Endodermal cell (in vitro differentiated cells): Measurements from ENCODE around the gene UBE3C. TPM values are rescaled to one million over a fixed set of nuclear protein-coding genes. Genes with fewer than 3 reads are reported as not detected.

Source experiments
- DNase-seq: peaks from one replicate; pipeline ENCODE4 v3.0.0-alpha.2; 2017
- H3K27ac ChIP-seq: 2 replicates; pipeline ENCODE4 v1.5.1; 2013; ENCODE audit warnings: mild to moderate bottlenecking, low read depth, low read length, moderate library complexity
- H3K27me3 ChIP-seq: 2 replicates; pipeline ENCODE4 v1.6.1; 2013; ENCODE audit warnings: mild to moderate bottlenecking, low read length, moderate library complexity; ENCODE audit not compliant: insufficient read depth, control insufficient read depth, poor library complexity, severe bottlenecking
- H3K36me3 ChIP-seq: 2 replicates; pipeline ENCODE4 v1.7.0; 2013; ENCODE audit warnings: mild to moderate bottlenecking, low read length, moderate library complexity; ENCODE audit not compliant: control insufficient read depth, insufficient read depth
- H3K4me1 ChIP-seq: one replicate; pipeline ENCODE4 v1.7.0; 2013; ENCODE audit warnings: low read length; ENCODE audit not compliant: control insufficient read depth, insufficient read depth
- H3K4me3 ChIP-seq: 2 replicates; pipeline ENCODE4 v1.5.1; 2013; ENCODE audit warnings: mild to moderate bottlenecking, low read length, moderate library complexity
- H3K9ac ChIP-seq: 2 replicates; pipeline ENCODE4 v1.6.1; 2013; ENCODE audit warnings: mild to moderate bottlenecking, low read length, moderate library complexity; ENCODE audit not compliant: poor library complexity, severe bottlenecking; ENCODE audit errors: extremely low read depth
- H3K9me3 ChIP-seq: 2 replicates; pipeline ENCODE4 v1.6.1; 2013; ENCODE audit warnings: mild to moderate bottlenecking, low read length, moderate library complexity; ENCODE audit not compliant: control insufficient read depth
- H3K27ac Mint-ChIP-seq: 2 replicates; pipeline ENCODE4 v1.8.0; 2020; ENCODE audit warnings: mixed read lengths
- H3K27me3 Mint-ChIP-seq: 2 replicates; pipeline ENCODE4 v1.8.0; 2021; ENCODE audit warnings: mild to moderate bottlenecking, mixed read lengths; ENCODE audit not compliant: insufficient read depth
- H3K36me3 Mint-ChIP-seq: 2 replicates; pipeline ENCODE4 v1.8.0; 2020; ENCODE audit warnings: low read depth, mixed read lengths
- H3K4me1 Mint-ChIP-seq: 2 replicates; pipeline ENCODE4 v1.8.0; 2020; ENCODE audit warnings: mixed read lengths
- H3K4me3 Mint-ChIP-seq: 2 replicates; pipeline ENCODE4 v1.8.0; 2020; ENCODE audit warnings: mild to moderate bottlenecking, moderate library complexity, mixed read lengths
- H3K9me3 Mint-ChIP-seq: 2 replicates; pipeline ENCODE4 v1.8.0; 2020; ENCODE audit warnings: mild to moderate bottlenecking, mixed read lengths
- CTCF ChIP-seq: fragments of 200-600 bp; sonication (generic); conservative IDR thresholded peaks from 2 replicates; pipeline ENCODE4 v1.5.0; 2021; ENCODE audit warnings: antibody characterized with exemption, mild to moderate bottlenecking
- WGBS, 2 experiments: methylation state at CpG; one replicate each; pipeline versions ENCODE4 v1.1.5 to v1.1.7; 2013; ENCODE audit warnings: missing lambda C conversion rate in 2 of 2, mixed read lengths in 1 of 2; ENCODE audit not compliant: insufficient coverage in 1 of 2, insufficient read length in 1 of 2; 5-methylcytosine and 5-hydroxymethylcytosine counted together
- total RNA-seq, 2 donors: library from RNA; stranded (reverse); fragmentation: NEBNext Ultra II Directional in 1 of 2; extraction: Animal tissue kit (Norgen Biotek cat#: 25700) in 1 of 2; gene quantifications; 2 replicates in 1 of 2; 3 replicates in 1 of 2; pipeline ENCODE4 v1.2.1, GENCODE V29; 2021

The UBE3C gene
- total RNA-seq, 2 donors from 2014 or later: 53.4 to 55.9 TPM

GRCh38 chr7:157299613-157300368 lies 161.1 kb downstream of the UBE3C start:
- no peaks in the 10 kb centered on the region for H3K9me3 Mint-ChIP-seq
- no peaks in the 10 kb centered on the region for H3K4me1 ChIP-seq
- no peaks in the 10 kb centered on the region for H3K36me3 ChIP-seq
- H3K4me3 Mint-ChIP-seq: no peak overlapping the region
- no peaks in the 10 kb centered on the region for H3K27me3 ChIP-seq
- H3K27ac ChIP-seq: no peak overlapping the region
- no peaks in the 10 kb centered on the region for H3K36me3 Mint-ChIP-seq
- H3K9ac ChIP-seq: no peak overlapping the region
- peak; percentile 20 for TF ChIP-seq CTCF
- H3K4me3 ChIP-seq: no peak overlapping the region
- H3K27me3 Mint-ChIP-seq: no peaks in the 10 kb centered on the region
- peaks cover 2% of the 10 kb centered on the region for H3K4me1 Mint-ChIP-seq
- no peaks in the 10 kb centered on the region for H3K9me3 ChIP-seq
- H3K27ac Mint-ChIP-seq: no peak overlapping the region
- 91 to 98% methylated on average over 11 to 35 of the region's 37 CpGs for WGBS, 2 experiments
- peak; percentile 66 for DNase-seq

GRCh38 chr7:157300369-157300825 lies 161.7 kb downstream of the UBE3C start:
- Mint-ChIP-seq H3K27me3 (no peaks in the 10 kb centered on the region), H3K27ac (no peak overlapping the region), H3K36me3 (no peaks in the 10 kb centered on the region), H3K4me1 (peaks cover 2% of the 10 kb centered on the region), H3K4me3 (no peak overlapping the region), H3K9me3 (no peaks in the 10 kb centered on the region)
- H3K27ac ChIP-seq: no peak overlapping the region
- H3K9me3 ChIP-seq: no peaks in the 10 kb centered on the region
- no peak for DNase-seq
- H3K27me3 ChIP-seq: no peaks in the 10 kb centered on the region
- H3K36me3 ChIP-seq: no peaks in the 10 kb centered on the region
- no peaks in the 10 kb centered on the region for H3K4me1 ChIP-seq
- WGBS, 2 experiments: 87 to 94% methylated on average over 13 to 29 of the region's 29 CpGs
- TF ChIP-seq CTCF: no peak
- no peak overlapping the region for H3K4me3 ChIP-seq
- H3K9ac ChIP-seq: no peak overlapping the region

- H3K9me3 ChIP-seq: no peaks in the 10 kb centered on the region
- WGBS, 2 experiments: 94 to 97% methylated on average over 9 to 10 of the region's 10 CpGs
- Mint-ChIP-seq H3K4me3 (no peak overlapping the region), H3K27ac (no peak overlapping the region), H3K4me1 (peaks cover 4% of the 10 kb centered on the region), H3K9me3 (no peaks in the 10 kb centered on the region), H3K27me3 (no peaks in the 10 kb centered on the region), H3K36me3 (no peaks in the 10 kb centered on the region)
- DNase-seq: no peak
- no peak overlapping the region for H3K9ac ChIP-seq
- H3K36me3 ChIP-seq: no peaks in the 10 kb centered on the region
- H3K4me1 ChIP-seq: no peaks in the 10 kb centered on the region
- no peak for TF ChIP-seq CTCF
- no peak overlapping the region for H3K4me3 ChIP-seq
- H3K27ac ChIP-seq: no peak overlapping the region
- no peaks in the 10 kb centered on the region for H3K27me3 ChIP-seq
Measured at GRCh38 chr7:157301610-157302120, 162.9 kb downstream of the UBE3C start.
